CD4-positive, alpha-beta T cell (primary cell): Measurements from ENCODE around the gene TESPA1. TPM values are rescaled to one million over a fixed set of nuclear protein-coding genes. Genes with fewer than 3 reads are reported as not detected.

Source experiments
- ATAC-seq: fragments of 200-7000 bp; cut with Tn5 transposase; one replicate; pipeline ENCODE4 v1.10.0; 2022; ENCODE audit warnings: mild to moderate bottlenecking; ENCODE audit not compliant: poor library complexity
- CTCF ChIA-PET: fragments of 350-600 bp; sonication (Branson Sonifier 250); formaldehyde crosslinking; loops from one replicate; lab custom pipeline; 2021; ENCODE audit warnings: antibody characterized with exemption, inconsistent platforms; lab: Charles Lee
- POLR2A ChIA-PET: fragments of 350-600 bp; sonication (Branson Sonifier 250); formaldehyde crosslinking; loops from one replicate; lab custom pipeline; 2021; ENCODE audit warnings: antibody characterized with exemption, inconsistent platforms; lab: Charles Lee
- DNase-seq, 14 experiments: peaks; one replicate each; pipeline ENCODE4 v3.0.0-alpha.2; 2013 to 2020; ENCODE audit warnings: mixed read lengths in 2 of 14
- H3K27ac ChIP-seq, 2 donors: one replicate each; pipeline versions ENCODE4 v1.5.1 to v1.7.0; 2013; ENCODE audit warnings: low read length in 2 of 2, low read depth in 1 of 2, mild to moderate bottlenecking in 1 of 2
- H3K27me3 ChIP-seq, 2 experiments: 1 replicate in 1 of 2; 2 replicates in 1 of 2; pipeline versions ENCODE4 v1.6.1 to v1.7.0; 2013; ENCODE audit warnings: low read length in 2 of 2, control low read depth in 1 of 2, mild to moderate bottlenecking in 1 of 2, moderate library complexity in 1 of 2; ENCODE audit not compliant: insufficient read depth in 2 of 2, control insufficient read depth in 1 of 2
- H3K36me3 ChIP-seq: one replicate; pipeline ENCODE4 v1.6.1; 2013; ENCODE audit warnings: low read length, control low read depth; ENCODE audit not compliant: insufficient read depth
- H3K4me1 ChIP-seq: one replicate; pipeline ENCODE4 v1.6.1; 2013; ENCODE audit warnings: low read length, control low read depth; ENCODE audit not compliant: insufficient read depth
- H3K4me3 ChIP-seq: one replicate; pipeline ENCODE4 v1.5.1; 2013; ENCODE audit warnings: mild to moderate bottlenecking, low read length, moderate library complexity
- H3K9me3 ChIP-seq, 2 experiments: 1 replicate in 1 of 2; 2 replicates in 1 of 2; pipeline versions ENCODE4 v1.6.1 to v1.7.0; 2013; ENCODE audit warnings: low read length in 2 of 2, mild to moderate bottlenecking in 2 of 2, control low read depth in 1 of 2, moderate library complexity in 1 of 2; ENCODE audit not compliant: control insufficient read depth in 1 of 2, insufficient read depth in 1 of 2
- H3K27ac Mint-ChIP-seq: one replicate; pipeline ENCODE4 v1.8.0; 2020; ENCODE audit warnings: mixed read lengths
- H3K27me3 Mint-ChIP-seq: one replicate; pipeline ENCODE4 v1.8.0; 2021; ENCODE audit warnings: mixed read lengths
- H3K36me3 Mint-ChIP-seq: one replicate; pipeline ENCODE4 v1.8.0; 2021; ENCODE audit warnings: low read depth, mixed read lengths
- H3K4me1 Mint-ChIP-seq: one replicate; pipeline ENCODE4 v1.8.0; 2021; ENCODE audit warnings: low read depth, mixed read lengths
- H3K4me3 Mint-ChIP-seq: one replicate; pipeline ENCODE4 v1.8.0; 2020; ENCODE audit warnings: mild to moderate bottlenecking, mixed read lengths
- H3K9me3 Mint-ChIP-seq: one replicate; pipeline ENCODE4 v1.8.0; 2020; ENCODE audit warnings: mixed read lengths
- intact Hi-C, 2 experiments: fragments of 100-400 bp; cut with DNase I in 1 of 2; cut with micrococcal nuclease in 1 of 2; formaldehyde crosslinking; loops; one replicate each; pipeline versions ENCODE4 v1.15.1 to v1.9.0; 2023 to 2025; cut with DNase I, micrococcal nuclease
- total RNA-seq, 174 experiments: library from RNA in 2 of 174; stranded (reverse) in 2 of 174; gene quantifications; one replicate each; pipeline ENCODE4 v1.2.3 and lab custom pipeline; 2021 to 2026
- TF ChIP-seq, protein P1 (sequence below): fragments of 200-600 bp; IDR thresholded peaks from one replicate; pipeline ENCODE4 v1.8.0; 2022; ENCODE audit warnings: antibody characterized with exemption, mild to moderate bottlenecking

Gene TESPA1
- total RNA-seq, 2 experiments from 2014 or later: 96.3 to 98.2 TPM

DNA sequence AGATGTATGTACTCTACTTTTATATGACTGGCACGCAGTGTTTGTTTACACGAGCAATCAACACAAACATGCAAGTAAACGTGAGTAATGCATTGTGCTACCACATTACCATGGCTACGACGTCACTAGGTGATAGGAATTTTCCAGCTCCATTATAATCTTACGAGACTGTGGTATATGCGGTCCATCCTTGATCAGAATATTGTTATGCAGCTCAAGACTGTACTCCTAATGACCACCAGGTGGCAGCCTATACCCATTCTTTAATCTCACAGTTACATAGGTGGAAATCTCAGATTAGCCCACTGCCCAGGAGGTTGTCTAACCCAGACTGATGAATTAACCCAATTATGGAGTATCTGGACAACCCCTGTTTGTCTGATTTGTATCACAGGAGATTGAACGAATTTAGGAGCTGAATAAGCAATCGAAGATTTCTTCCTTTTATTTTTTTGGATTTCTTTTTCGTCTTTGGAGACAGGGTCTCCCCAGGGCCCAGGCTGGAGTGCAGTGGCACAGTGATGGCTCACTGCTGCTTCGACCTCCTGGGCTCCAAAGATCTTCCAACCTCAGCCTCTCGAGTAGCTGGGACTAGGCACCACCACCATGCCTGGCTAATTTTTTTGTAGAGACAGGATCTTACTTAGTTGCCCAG, 8.7 kb upstream of the TESPA1 start:
- ATAC-seq: peak; percentile 77
- H3K27ac Mint-ChIP-seq: peak overlapping the region; percentile 100
- TF ChIP-seq, protein P1, sequence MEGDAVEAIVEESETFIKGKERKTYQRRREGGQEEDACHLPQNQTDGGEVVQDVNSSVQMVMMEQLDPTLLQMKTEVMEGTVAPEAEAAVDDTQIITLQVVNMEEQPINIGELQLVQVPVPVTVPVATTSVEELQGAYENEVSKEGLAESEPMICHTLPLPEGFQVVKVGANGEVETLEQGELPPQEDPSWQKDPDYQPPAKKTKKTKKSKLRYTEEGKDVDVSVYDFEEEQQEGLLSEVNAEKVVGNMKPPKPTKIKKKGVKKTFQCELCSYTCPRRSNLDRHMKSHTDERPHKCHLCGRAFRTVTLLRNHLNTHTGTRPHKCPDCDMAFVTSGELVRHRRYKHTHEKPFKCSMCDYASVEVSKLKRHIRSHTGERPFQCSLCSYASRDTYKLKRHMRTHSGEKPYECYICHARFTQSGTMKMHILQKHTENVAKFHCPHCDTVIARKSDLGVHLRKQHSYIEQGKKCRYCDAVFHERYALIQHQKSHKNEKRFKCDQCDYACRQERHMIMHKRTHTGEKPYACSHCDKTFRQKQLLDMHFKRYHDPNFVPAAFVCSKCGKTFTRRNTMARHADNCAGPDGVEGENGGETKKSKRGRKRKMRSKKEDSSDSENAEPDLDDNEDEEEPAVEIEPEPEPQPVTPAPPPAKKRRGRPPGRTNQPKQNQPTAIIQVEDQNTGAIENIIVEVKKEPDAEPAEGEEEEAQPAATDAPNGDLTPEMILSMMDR: peak; percentile 92
- DNase-seq: peak in 13 of 14 experiments; percentile 34 to 91 (median 45)
- ChIA-PET CTCF (interaction anchor here (0.6 to 11.2 kb wide), 29 partner anchors 8 to 413 kb away, joined by 3 to 182 read pairs (median 4); partner anchors contain the start of genes MUCL1 and TESPA1), POLR2A (interaction anchor here (0.6 to 3.3 kb wide), 7 partner anchors 10 to 292 kb away, joined by 3 to 54 read pairs (median 4); partner anchors contain the start of gene TESPA1)
- peak overlapping the region; percentile 22 for H3K4me3 Mint-ChIP-seq
- Histone ChIP-seq H3K4me1 (peaks cover 36% of the 10 kb centered on the region), H3K4me3 (no peak overlapping the region), H3K9me3 (no peaks in the 10 kb centered on the region), H3K27ac (no peak overlapping the region), H3K27me3 (no peaks in the 10 kb centered on the region), H3K36me3 (no peaks in the 10 kb centered on the region)
- no peaks in the 10 kb centered on the region for H3K27me3 Mint-ChIP-seq
- peaks cover 49% of the 10 kb centered on the region for H3K4me1 Mint-ChIP-seq
- intact Hi-C loops: loop anchor here (1.0 to 10.0 kb wide), 8 partner anchors 36 to 399 kb away; partner anchors contain the start of gene MUCL1 (in 1 of the 2)
- no peaks in the 10 kb centered on the region for H3K36me3 Mint-ChIP-seq
- H3K9me3 Mint-ChIP-seq: no peaks in the 10 kb centered on the region

DNA sequence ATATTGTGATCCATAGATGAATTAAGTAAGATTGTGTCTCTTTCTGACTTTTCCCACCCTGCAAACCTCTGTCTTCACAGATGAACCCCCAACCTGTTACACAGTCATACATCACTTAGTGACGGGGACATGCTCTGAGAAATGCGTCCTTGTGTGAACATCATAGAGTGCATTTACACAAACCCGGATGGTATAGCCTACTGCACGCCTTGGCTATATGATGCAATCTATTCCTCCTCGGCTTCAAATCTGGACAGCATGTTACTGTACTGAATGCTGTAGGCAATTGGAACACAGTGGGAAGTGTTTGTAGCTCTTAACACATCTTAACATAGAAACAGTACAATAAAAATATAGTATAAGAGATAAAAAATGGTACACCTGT, 7.4 kb upstream of the TESPA1 start:
- H3K4me3 Mint-ChIP-seq: peak overlapping the region; percentile 94
- peaks cover 61% of the 10 kb centered on the region for H3K4me1 Mint-ChIP-seq
- no peaks in the 10 kb centered on the region for H3K27me3 ChIP-seq
- TF ChIP-seq, protein P1: no peak
- H3K36me3 Mint-ChIP-seq: no peaks in the 10 kb centered on the region
- intact Hi-C loops: loop anchor here (2.0 to 10.0 kb wide), 6 partner anchors 35 to 397 kb away; partner anchors contain the start of gene MUCL1 (in 1 of the 2)
- DNase-seq: peak in 2 of 14 experiments; percentile 38 to 41
- no peaks in the 10 kb centered on the region for H3K9me3 Mint-ChIP-seq
- peaks cover 37% of the 10 kb centered on the region for H3K4me1 ChIP-seq
- H3K27ac Mint-ChIP-seq: peak overlapping the region; percentile 100
- peak overlapping the region; percentile 54 to 76 for H3K27ac ChIP-seq
- peak overlapping the region; percentile 51 for H3K4me3 ChIP-seq
- ChIA-PET CTCF (interaction anchor here (0.7 to 11.2 kb wide), 11 partner anchors 9 to 289 kb away, joined by 3 to 182 read pairs (median 5); partner anchors contain the start of gene MUCL1), POLR2A (interaction anchor here (0.6 to 3.3 kb wide), 7 partner anchors 8 to 1429 kb away, joined by 3 to 54 read pairs (median 4); partner anchors contain the start of gene TESPA1)
- H3K36me3 ChIP-seq: no peaks in the 10 kb centered on the region
- no peaks in the 10 kb centered on the region for H3K27me3 Mint-ChIP-seq
- no peaks in the 10 kb centered on the region for H3K9me3 ChIP-seq
- peak; percentile 45 for ATAC-seq

DNA sequence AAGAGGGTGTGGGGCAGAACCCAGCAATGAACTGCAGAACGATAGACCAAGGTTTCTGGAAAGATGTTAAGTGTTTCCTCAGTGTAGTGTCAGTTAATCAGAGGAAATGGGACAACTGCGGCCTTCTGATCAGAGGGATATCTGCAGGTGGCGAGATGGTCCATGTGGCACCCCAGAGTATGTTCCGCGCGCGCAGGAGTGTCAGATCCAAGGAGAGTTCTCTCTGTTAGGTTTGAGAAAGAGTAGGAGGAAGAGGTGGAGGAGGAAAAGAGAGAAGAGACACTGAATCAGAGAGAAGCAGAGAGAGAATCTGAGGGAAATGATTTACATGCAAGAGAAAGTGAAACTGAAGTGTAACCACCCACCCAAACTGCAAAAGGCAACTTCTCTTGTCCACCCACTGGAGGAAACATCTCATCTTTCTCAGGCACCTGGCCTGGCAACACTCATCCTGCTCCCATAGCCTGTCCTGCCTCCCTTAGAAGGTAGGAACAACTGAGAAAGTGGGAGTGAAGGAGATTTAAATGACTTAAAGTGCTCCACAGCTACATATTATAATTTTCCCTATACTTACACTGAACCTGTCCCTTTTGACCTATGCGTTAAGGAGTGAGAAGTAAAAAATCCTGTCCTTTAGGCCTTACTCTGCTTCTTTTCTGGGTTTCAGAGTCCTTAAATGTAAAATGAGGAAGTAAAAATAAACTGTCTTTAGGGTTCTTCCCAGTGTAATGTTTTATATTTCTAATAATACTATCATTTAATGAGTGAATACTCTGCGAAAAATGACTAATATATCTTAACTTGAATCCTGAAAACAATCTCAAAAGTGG, 6.8 kb upstream of the TESPA1 start:
- Mint-ChIP-seq H3K4me1 (peaks cover 67% of the 10 kb centered on the region), H3K27me3 (no peaks in the 10 kb centered on the region), H3K4me3 (peak overlapping the region; percentile 94), H3K9me3 (no peaks in the 10 kb centered on the region), H3K36me3 (no peaks in the 10 kb centered on the region), H3K27ac (peak overlapping the region; percentile 100)
- Histone ChIP-seq H3K9me3 (no peaks in the 10 kb centered on the region), H3K4me1 (peaks cover 37% of the 10 kb centered on the region), H3K36me3 (no peaks in the 10 kb centered on the region), H3K4me3 (peak overlapping the region; percentile 51), H3K27me3 (no peaks in the 10 kb centered on the region), H3K27ac (peak overlapping the region; percentile 54 to 76)
- ATAC-seq (peak; percentile 41), DNase-seq (peak in 7 of 14 experiments; percentile 14 to 79 (median 44))
- intact Hi-C loops: loop anchor here (5.0 to 10.0 kb wide), 3 partner anchors 34 to 397 kb away; no protein-coding TSS in a partner anchor
- TF ChIP-seq, protein P1: no peak
- ChIA-PET POLR2A (interaction anchor here (1.0 to 3.3 kb wide), 3 partner anchors 11 to 81 kb away, joined by 3 to 54 read pairs (median 4); no protein-coding TSS in a partner anchor), CTCF (interaction anchor here (0.9 to 11.2 kb wide), 3 partner anchors 13 to 242 kb away, joined by 3 to 182 read pairs (median 18); no protein-coding TSS in a partner anchor)
